Measurements from ENCODE around the gene SH3TC1. TPM values are rescaled to one million over a fixed set of nuclear protein-coding genes. Genes with fewer than 3 reads are reported as not detected.

Gene SH3TC1
- total and polyA plus RNA-seq, 2 donors from 2014 or later: 43.1 to 127 TPM

GRCh38 chr4:8153441-8153840, 45.6 kb upstream of the SH3TC1 start:
- FAIRE-seq: no peak

GRCh38 chr4:8155048-8155447, 44.0 kb upstream of the SH3TC1 start:
- no peak for FAIRE-seq
- no peak overlapping the region for H3K9ac ChIP-seq (ENCODE audit: low read length in 3 of 3)
- no peak for DNase-seq
- peaks cover 0 to 9% (median 5%) of the 10 kb centered on the region in 3 donors for H3K4me1 ChIP-seq (ENCODE audit: control insufficient read depth in 2 of 3, insufficient read depth in 2 of 3, low read depth in 1 of 3, low read length in 3 of 3)
- H3K27me3 ChIP-seq (ENCODE audit: control insufficient read depth, insufficient read depth, low read length): peaks cover 4% of the 10 kb centered on the region
- TF ChIP-seq CTCF (IDR thresholded peaks at IDR 0.05; ENCODE audit: borderline replicate concordance, extremely low read depth, insufficient read depth): no peak
- intact Hi-C loops (cut with DNase I): no loop called here
- no peak overlapping the region for H3K4me3 ChIP-seq (ENCODE audit: low read length in 3 of 3)
- H3K36me3 ChIP-seq (ENCODE audit: control insufficient read depth in 2 of 3, insufficient read depth in 3 of 3, low read length in 3 of 3): no peaks in the 10 kb centered on the region
- H3K27ac ChIP-seq (ENCODE audit: low read depth in 2 of 2, low read length in 2 of 2): no peak overlapping the region
- H3K9me3 ChIP-seq (ENCODE audit: control insufficient read depth in 2 of 3, insufficient read depth in 1 of 3, low read length in 3 of 3): no peaks in the 10 kb centered on the region

More at GRCh38 chr4:8153441-8153840, 45.6 kb upstream of the SH3TC1 start:
- no peak overlapping the region for H3K4me3 ChIP-seq (ENCODE audit: low read length in 3 of 3)
- peaks cover 4% of the 10 kb centered on the region for H3K27me3 ChIP-seq (ENCODE audit: control insufficient read depth, insufficient read depth, low read length)
- no peaks in the 10 kb centered on the region for H3K4me1 ChIP-seq (ENCODE audit: control insufficient read depth in 2 of 3, insufficient read depth in 2 of 3, low read depth in 1 of 3, low read length in 3 of 3)
- DNase-seq: peak in 1 of 5 donors; percentile 52
- no peak overlapping the region for H3K27ac ChIP-seq (ENCODE audit: low read depth in 2 of 2, low read length in 2 of 2)
- no peak for TF ChIP-seq CTCF (IDR thresholded peaks at IDR 0.05; ENCODE audit: borderline replicate concordance, extremely low read depth, insufficient read depth)
- no peak overlapping the region for H3K9ac ChIP-seq (ENCODE audit: low read length in 3 of 3)
- H3K36me3 ChIP-seq (ENCODE audit: control insufficient read depth in 2 of 3, insufficient read depth in 3 of 3, low read length in 3 of 3): no peaks in the 10 kb centered on the region
- H3K9me3 ChIP-seq (ENCODE audit: control insufficient read depth in 2 of 3, insufficient read depth in 1 of 3, low read length in 3 of 3): no peaks in the 10 kb centered on the region
- intact Hi-C loops (cut with DNase I): no loop called here

- DNase-seq (peak in 1 of 5 donors; percentile 51), FAIRE-seq (no peak)
- Histone ChIP-seq H3K9me3 (ENCODE audit: control insufficient read depth in 2 of 3, insufficient read depth in 1 of 3, low read length in 3 of 3) (no peaks in the 10 kb centered on the region), H3K4me1 (ENCODE audit: control insufficient read depth in 2 of 3, insufficient read depth in 2 of 3, low read depth in 1 of 3, low read length in 3 of 3) (peaks cover 0 to 9% (median 6%) of the 10 kb centered on the region in 3 donors), H3K9ac (ENCODE audit: low read length in 3 of 3) (no peak overlapping the region), H3K36me3 (ENCODE audit: control insufficient read depth in 2 of 3, insufficient read depth in 3 of 3, low read length in 3 of 3) (no peaks in the 10 kb centered on the region), H3K27ac (ENCODE audit: low read depth in 2 of 2, low read length in 2 of 2) (peak overlapping the region in 1 of 2 donors; percentile 4), H3K27me3 (ENCODE audit: control insufficient read depth, insufficient read depth, low read length) (peaks cover 4% of the 10 kb centered on the region), H3K4me3 (ENCODE audit: low read length in 3 of 3) (no peak overlapping the region)
- intact Hi-C loops (cut with DNase I): no loop called here
- TF ChIP-seq CTCF (IDR thresholded peaks at IDR 0.05; ENCODE audit: borderline replicate concordance, extremely low read depth, insufficient read depth): no peak
These were observed 43.2 kb upstream of the SH3TC1 start for GRCh38 chr4:8155660-8156421.
